Adrenal gland (tissue), 5 donors: Measurements from ENCODE around the gene TBC1D1.

Experiments used
- POLR2A ChIP-seq, 2 donors: fragments of 450-650 bp; IDR thresholded peaks; one replicate each; pipeline ENCODE4 v1.6.1; 2017; ENCODE audit warnings: antibody characterized with exemption in 2 of 2, mild to moderate bottlenecking in 2 of 2, moderate library complexity in 1 of 2
- TF ChIP-seq, protein P1 (sequence below), 6 experiments: fragments of 450-650 bp in 4 of 6; fragments of 200-600 bp in 2 of 6; sonication (generic) in 1 of 6; IDR thresholded peaks; 1 replicate in 5 of 6; 2 replicates in 1 of 6; pipeline versions ENCODE4 v1.5.1 to v1.8.0; 2016 to 2021; ENCODE audit warnings: antibody characterized with exemption in 6 of 6, mild to moderate bottlenecking in 2 of 6, moderate library complexity in 1 of 6
- donor health status: DM: no; HTN: no; CAD: no.

- TF ChIP-seq, protein P1, sequence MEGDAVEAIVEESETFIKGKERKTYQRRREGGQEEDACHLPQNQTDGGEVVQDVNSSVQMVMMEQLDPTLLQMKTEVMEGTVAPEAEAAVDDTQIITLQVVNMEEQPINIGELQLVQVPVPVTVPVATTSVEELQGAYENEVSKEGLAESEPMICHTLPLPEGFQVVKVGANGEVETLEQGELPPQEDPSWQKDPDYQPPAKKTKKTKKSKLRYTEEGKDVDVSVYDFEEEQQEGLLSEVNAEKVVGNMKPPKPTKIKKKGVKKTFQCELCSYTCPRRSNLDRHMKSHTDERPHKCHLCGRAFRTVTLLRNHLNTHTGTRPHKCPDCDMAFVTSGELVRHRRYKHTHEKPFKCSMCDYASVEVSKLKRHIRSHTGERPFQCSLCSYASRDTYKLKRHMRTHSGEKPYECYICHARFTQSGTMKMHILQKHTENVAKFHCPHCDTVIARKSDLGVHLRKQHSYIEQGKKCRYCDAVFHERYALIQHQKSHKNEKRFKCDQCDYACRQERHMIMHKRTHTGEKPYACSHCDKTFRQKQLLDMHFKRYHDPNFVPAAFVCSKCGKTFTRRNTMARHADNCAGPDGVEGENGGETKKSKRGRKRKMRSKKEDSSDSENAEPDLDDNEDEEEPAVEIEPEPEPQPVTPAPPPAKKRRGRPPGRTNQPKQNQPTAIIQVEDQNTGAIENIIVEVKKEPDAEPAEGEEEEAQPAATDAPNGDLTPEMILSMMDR (IDR thresholded peaks at IDR 0.05), result no peak
- TF ChIP-seq POLR2A (IDR thresholded peaks at IDR 0.05), result no peak
These were observed 262.0 kb downstream of the TBC1D1 start for GRCh38 chr4:38152721-38153386.
